Measurements from ENCODE around the gene FPR1.

- peak in 3 of 5 experiments; percentile 36 to 57 (median 41) for TF ChIP-seq CTCF (IDR thresholded peaks at IDR 0.05)
- peak; percentile 85 for TF ChIP-seq POLR2A (IDR thresholded peaks at IDR 0.05)
- peak; percentile 9 for TF ChIP-seq EP300 (IDR thresholded peaks at IDR 0.05; ENCODE audit: low read depth)
- TF ChIP-seq POLR2AphosphoS5 (IDR thresholded peaks at IDR 0.05) = peak; percentile 87 to 93 (median 93)
These were observed 47.8 kb downstream of the FPR1 start for GRCh38 chr19:51703575-51704515.

Data from transverse colon (tissue), 4 donors.